Measurements from ENCODE around the gene GLYR1. TPM values are rescaled to one million over a fixed set of nuclear protein-coding genes. Genes with fewer than 3 reads are reported as not detected.

The GLYR1 gene
- total RNA-seq, 1 experiment from 2014 or later = 135 TPM

DNA sequence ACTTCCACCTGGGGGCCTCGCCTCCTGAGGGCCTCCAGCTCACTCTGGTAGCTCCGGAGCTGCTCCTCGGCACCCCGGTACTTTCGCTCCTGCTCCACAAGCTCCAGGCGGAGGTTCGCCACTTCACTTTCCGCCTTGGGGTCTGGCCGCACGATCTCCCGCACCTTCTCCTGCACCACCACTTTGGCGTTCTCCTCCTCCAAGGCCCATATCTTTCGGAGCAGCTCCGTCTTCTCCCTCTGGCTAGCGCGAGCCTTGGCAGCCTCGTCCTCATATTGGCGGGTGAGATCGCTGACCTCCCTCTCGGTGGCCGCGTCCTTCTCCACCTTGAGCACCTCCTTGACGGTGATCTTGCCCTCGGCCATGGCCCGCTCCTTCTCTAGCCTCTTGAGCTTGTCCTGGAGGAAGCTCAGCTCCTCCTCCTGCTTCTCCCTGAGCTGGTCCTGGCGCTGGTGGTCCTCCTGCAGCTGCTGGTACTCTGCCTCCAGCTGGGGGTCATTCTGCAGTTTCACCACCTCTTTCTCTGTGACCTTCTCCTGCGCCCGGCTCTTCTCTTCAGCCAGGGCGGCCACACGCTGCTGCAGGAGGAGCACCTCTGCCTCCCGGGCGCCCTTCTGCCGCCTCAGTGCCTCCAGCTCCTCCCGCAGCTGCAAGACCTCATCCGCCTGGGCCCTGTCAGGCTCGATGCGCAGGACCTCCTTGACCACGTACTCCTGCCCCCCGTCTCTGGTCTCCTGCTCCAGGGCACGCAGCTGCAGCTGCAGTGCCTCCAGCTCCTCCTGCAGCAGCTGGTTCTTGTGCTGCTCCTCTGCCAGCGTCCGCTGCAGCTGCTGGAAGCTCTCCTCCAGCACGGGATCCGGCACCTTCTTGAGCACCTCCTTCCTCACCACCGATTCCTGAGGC lies 38.1 kb upstream of the GLYR1 start:
- H3F3A ChIP-seq (ENCODE audit: insufficient read depth, low read depth) = peaks cover 75% of the 10 kb centered on the region
- CTCF ChIA-PET = no interaction called here

DNA sequence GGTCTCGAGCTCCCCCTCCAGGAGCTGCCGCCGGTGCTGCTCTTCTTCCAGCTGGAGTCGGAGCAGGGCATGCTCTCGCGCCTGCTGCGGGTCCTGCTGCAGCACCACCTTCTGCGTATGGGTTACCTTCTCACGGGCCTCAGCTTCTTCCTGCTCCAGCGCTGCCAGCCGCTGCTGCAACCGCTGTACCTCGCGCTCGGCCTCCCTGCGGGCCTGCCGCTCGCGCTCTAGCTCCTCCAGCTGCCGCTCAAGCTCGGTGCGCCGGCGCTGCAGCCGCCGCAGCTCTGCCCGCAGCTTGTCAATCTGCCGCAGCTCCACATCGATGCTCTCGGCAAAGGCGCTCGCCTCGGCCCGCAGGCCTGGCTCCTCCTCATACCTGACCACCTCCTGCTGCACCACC lies 37.1 kb upstream of the GLYR1 start:
- TF ChIP-seq, protein P1, sequence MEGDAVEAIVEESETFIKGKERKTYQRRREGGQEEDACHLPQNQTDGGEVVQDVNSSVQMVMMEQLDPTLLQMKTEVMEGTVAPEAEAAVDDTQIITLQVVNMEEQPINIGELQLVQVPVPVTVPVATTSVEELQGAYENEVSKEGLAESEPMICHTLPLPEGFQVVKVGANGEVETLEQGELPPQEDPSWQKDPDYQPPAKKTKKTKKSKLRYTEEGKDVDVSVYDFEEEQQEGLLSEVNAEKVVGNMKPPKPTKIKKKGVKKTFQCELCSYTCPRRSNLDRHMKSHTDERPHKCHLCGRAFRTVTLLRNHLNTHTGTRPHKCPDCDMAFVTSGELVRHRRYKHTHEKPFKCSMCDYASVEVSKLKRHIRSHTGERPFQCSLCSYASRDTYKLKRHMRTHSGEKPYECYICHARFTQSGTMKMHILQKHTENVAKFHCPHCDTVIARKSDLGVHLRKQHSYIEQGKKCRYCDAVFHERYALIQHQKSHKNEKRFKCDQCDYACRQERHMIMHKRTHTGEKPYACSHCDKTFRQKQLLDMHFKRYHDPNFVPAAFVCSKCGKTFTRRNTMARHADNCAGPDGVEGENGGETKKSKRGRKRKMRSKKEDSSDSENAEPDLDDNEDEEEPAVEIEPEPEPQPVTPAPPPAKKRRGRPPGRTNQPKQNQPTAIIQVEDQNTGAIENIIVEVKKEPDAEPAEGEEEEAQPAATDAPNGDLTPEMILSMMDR (conservative IDR thresholded peaks at IDR 0.05) = no peak
- no peak for TF ChIP-seq EZH2 (IDR thresholded peaks at IDR 0.05; ENCODE audit: low read depth)
- Histone ChIP-seq H4K20me1 (ENCODE audit: insufficient read depth) (peaks cover 42% of the 10 kb centered on the region), H3K4me2 (no peak overlapping the region), H2AFZ (no peak overlapping the region), H3F3A (ENCODE audit: insufficient read depth, low read depth) (peaks cover 69% of the 10 kb centered on the region), H3K9me3 (ENCODE audit: insufficient read depth, low read depth) (no peaks in the 10 kb centered on the region), H3K27ac (no peak overlapping the region), H3K36me3 (ENCODE audit: low read depth) (peaks cover 61% of the 10 kb centered on the region), H3K79me2 (ENCODE audit: low read depth) (no peaks in the 10 kb centered on the region), H3K4me3 (no peak overlapping the region), H3K27me3 (ENCODE audit: insufficient read depth, low read depth) (no peaks in the 10 kb centered on the region), H3K9me2 (ENCODE audit: insufficient read depth) (no peaks in the 10 kb centered on the region), H3K4me1 (replicated peaks; ENCODE audit: insufficient read depth) (peaks cover 27% of the 10 kb centered on the region)
- DNase-seq = no peak
- POLR2A ChIA-PET (ENCODE audit: unreplicated experiment) = no interaction called here
- intact Hi-C loops (cut with micrococcal nuclease; ENCODE audit: unreplicated experiment) = no loop called here
- CTCF ChIA-PET = interaction anchor here (0.7 kb wide), 1 partner anchor 142 kb away, joined by 3 read pairs; no protein-coding TSS in a partner anchor
- no TSS peak for BruUV-seq (replicated peaks)

More for the DNA sequence above, 38.1 kb upstream of the GLYR1 start:
- Histone ChIP-seq H3K4me1 (replicated peaks; ENCODE audit: insufficient read depth) (peaks cover 27% of the 10 kb centered on the region), H3K36me3 (ENCODE audit: low read depth) (peaks cover 50% of the 10 kb centered on the region), H4K20me1 (ENCODE audit: insufficient read depth) (peaks cover 39% of the 10 kb centered on the region), H3K9me2 (ENCODE audit: insufficient read depth) (no peaks in the 10 kb centered on the region), H3K27me3 (ENCODE audit: insufficient read depth, low read depth) (no peaks in the 10 kb centered on the region), H3K27ac (no peak overlapping the region), H3K9me3 (ENCODE audit: insufficient read depth, low read depth) (no peaks in the 10 kb centered on the region), H3K4me2 (no peak overlapping the region), H2AFZ (no peak overlapping the region), H3K79me2 (ENCODE audit: low read depth) (no peaks in the 10 kb centered on the region), H3K4me3 (no peak overlapping the region)
- no peak for DNase-seq
- intact Hi-C loops (cut with micrococcal nuclease; ENCODE audit: unreplicated experiment) = no loop called here
- TF ChIP-seq EZH2 (IDR thresholded peaks at IDR 0.05; ENCODE audit: low read depth) = no peak
- TF ChIP-seq, protein P1 (conservative IDR thresholded peaks at IDR 0.05) = no peak
- BruUV-seq (replicated peaks) = TSS peak; percentile 21
- POLR2A ChIA-PET (ENCODE audit: unreplicated experiment) = no interaction called here

DNA sequence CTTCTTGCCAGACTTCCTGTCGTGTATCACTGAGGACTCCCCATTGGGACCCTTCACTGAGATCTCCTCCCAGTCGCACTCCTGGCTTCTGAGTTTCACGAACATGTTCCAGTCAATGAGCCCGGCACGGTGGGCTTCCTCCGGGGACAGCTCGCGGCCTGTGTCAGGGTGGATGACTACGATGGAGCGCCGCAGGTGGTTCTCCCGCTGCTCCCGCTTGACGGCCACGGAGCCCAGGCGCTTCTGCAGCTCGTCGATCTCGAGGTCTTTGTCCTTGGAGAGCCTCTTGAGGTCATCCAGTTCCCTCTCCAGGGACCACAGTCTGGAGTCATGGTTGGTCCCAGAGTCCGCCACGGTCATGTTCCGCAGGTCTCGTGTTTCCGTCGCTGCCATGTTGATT lies 36.4 kb upstream of the GLYR1 start:
- Histone ChIP-seq H3K4me2 (no peak overlapping the region), H3K9me3 (ENCODE audit: insufficient read depth, low read depth) (no peaks in the 10 kb centered on the region), H2AFZ (no peak overlapping the region), H3K9me2 (ENCODE audit: insufficient read depth) (no peaks in the 10 kb centered on the region), H3K27me3 (ENCODE audit: insufficient read depth, low read depth) (no peaks in the 10 kb centered on the region), H3F3A (ENCODE audit: insufficient read depth, low read depth) (peaks cover 62% of the 10 kb centered on the region), H3K79me2 (ENCODE audit: low read depth) (no peaks in the 10 kb centered on the region), H3K4me1 (replicated peaks; ENCODE audit: insufficient read depth) (peaks cover 27% of the 10 kb centered on the region), H3K27ac (no peak overlapping the region), H3K36me3 (ENCODE audit: low read depth) (peaks cover 57% of the 10 kb centered on the region), H4K20me1 (ENCODE audit: insufficient read depth) (peaks cover 47% of the 10 kb centered on the region), H3K4me3 (no peak overlapping the region)
- CTCF ChIA-PET = interaction anchor here (0.7 kb wide), 1 partner anchor 143 kb away, joined by 3 read pairs; no protein-coding TSS in a partner anchor
- DNase-seq = no peak
- POLR2A ChIA-PET (ENCODE audit: unreplicated experiment) = no interaction called here
- BruUV-seq (replicated peaks) = no TSS peak
- intact Hi-C loops (cut with micrococcal nuclease; ENCODE audit: unreplicated experiment) = loop anchor here (2.0 kb wide), 4 partner anchors 29 to 73 kb away; partner anchors contain the start of genes GLYR1, PPL and UBN1
- TF ChIP-seq, protein P1 (conservative IDR thresholded peaks at IDR 0.05) = no peak
- TF ChIP-seq EZH2 (IDR thresholded peaks at IDR 0.05; ENCODE audit: low read depth) = no peak
